CD4-positive, CD25-positive, alpha-beta regulatory T cell (primary cell): ENCODE results near the gene LRRC8B. TPM values are rescaled to one million over a fixed set of nuclear protein-coding genes. Genes with fewer than 3 reads are reported as not detected.

Source experiments
- ATAC-seq, 2 donors: fragments of 150-1000 bp; cut with Tn5 transposase; one replicate each; pipeline ENCODE4 v1.10.0; 2021; ENCODE audit warnings: low read depth in 2 of 2, moderate number of reproducible peaks in 2 of 2, moderate library complexity in 1 of 2
- DNase-seq, 3 donors: peaks; one replicate each; pipeline versions ENCODE4 v3.0.0 to v3.0.0-alpha.2; 2012 to 2022; ENCODE audit warnings: mixed read lengths in 1 of 3
- H3K27ac ChIP-seq: one replicate; pipeline ENCODE4 v1.7.0; 2013; ENCODE audit warnings: mild to moderate bottlenecking, low read length; ENCODE audit not compliant: insufficient read depth, poor library complexity, severe bottlenecking
- H3K27me3 ChIP-seq: one replicate; pipeline ENCODE4 v1.7.0; 2013; ENCODE audit warnings: low read length; ENCODE audit not compliant: control insufficient read depth, insufficient read depth
- H3K36me3 ChIP-seq: one replicate; pipeline ENCODE4 v1.7.0; 2013; ENCODE audit warnings: mild to moderate bottlenecking, low read length, moderate library complexity; ENCODE audit not compliant: control insufficient read depth, insufficient read depth
- H3K4me1 ChIP-seq: 2 replicates; pipeline ENCODE4 v1.7.0; 2013; ENCODE audit warnings: mild to moderate bottlenecking, low read length; ENCODE audit not compliant: insufficient read depth, control insufficient read depth, poor library complexity, severe bottlenecking
- H3K4me3 ChIP-seq: one replicate; pipeline ENCODE4 v1.7.0; 2013; ENCODE audit warnings: low read depth, mild to moderate bottlenecking, low read length, moderate library complexity
- H3K9me3 ChIP-seq, 2 experiments: 1 replicate in 1 of 2; 2 replicates in 1 of 2; pipeline ENCODE4 v1.7.0; 2013; ENCODE audit warnings: low read length in 2 of 2, mild to moderate bottlenecking in 1 of 2, moderate library complexity in 1 of 2; ENCODE audit not compliant: control insufficient read depth in 2 of 2
- H3K27ac Mint-ChIP-seq, 3 donors: one replicate each; pipeline ENCODE4 v1.8.0; 2020 to 2022; ENCODE audit warnings: mild to moderate bottlenecking in 3 of 3, mixed read lengths in 3 of 3, moderate library complexity in 2 of 3
- H3K27me3 Mint-ChIP-seq: one replicate; pipeline ENCODE4 v1.8.0; 2022; ENCODE audit warnings: mild to moderate bottlenecking, mixed read lengths
- H3K36me3 Mint-ChIP-seq: one replicate; pipeline ENCODE4 v1.8.0; 2020; ENCODE audit warnings: mixed read lengths
- H3K4me1 Mint-ChIP-seq, 4 donors: one replicate each; pipeline ENCODE4 v1.8.0; 2020 to 2022; ENCODE audit warnings: mixed read lengths in 4 of 4, mild to moderate bottlenecking in 1 of 4
- H3K4me3 Mint-ChIP-seq, 4 donors: one replicate each; pipeline ENCODE4 v1.8.0; 2020 to 2022; ENCODE audit warnings: mild to moderate bottlenecking in 4 of 4, mixed read lengths in 4 of 4, moderate library complexity in 3 of 4
- H3K9me3 Mint-ChIP-seq, 7 donors: one replicate each; pipeline ENCODE4 v1.8.0; 2020 to 2022; ENCODE audit warnings: mixed read lengths in 7 of 7, mild to moderate bottlenecking in 3 of 7, moderate library complexity in 2 of 7
- polyA plus RNA-seq, 4 donors: library from polyadenylated mRNA; unstranded; fragments of 300-500 nt; fragmentation: Illumina TruSeq; gene quantifications; one replicate each; pipeline ENCODE4 v1.2.3, GENCODE V29; 2021
- total RNA-seq: library from RNA; stranded (reverse); gene quantifications from one replicate; pipeline ENCODE4 v1.2.3, GENCODE V29; 2022

The LRRC8B gene
- total RNA-seq (20.4 TPM), polyA plus RNA-seq (10 to 100 TPM in 3 of 4 donors, 1 to 10 TPM in 1; 8.9 to 19.6 (median 17.7) TPM)

GRCh38 chr1:89524369-89525168 lies at the start of gene LRRC8B:
Gene LRRC8B (plus strand): TSS chr1:89524829. CDS start chr1:89582651, 57,822 bp downstream.
- H3K4me3 Mint-ChIP-seq: peak within 1 kb of the TSS in 1 of 4 donors; percentile 95
- H3K27me3 Mint-ChIP-seq: peaks cover 5% of the 10 kb centered on the region

GRCh38 chr1:89475269-89475668 lies 49.4 kb upstream of the LRRC8B start:
- H3K36me3 Mint-ChIP-seq: no peaks in the 10 kb centered on the region
- H3K27ac Mint-ChIP-seq: no peak overlapping the region
- H3K4me3 Mint-ChIP-seq: no peak overlapping the region

More at GRCh38 chr1:89524369-89525168, at the start of gene LRRC8B:
- Histone ChIP-seq H3K36me3 (no peaks in the 10 kb centered on the region), H3K4me3 (peak within 1 kb of the TSS; percentile 93), H3K27ac (peak within 1 kb of the TSS; percentile 91), H3K27me3 (no peaks in the 10 kb centered on the region), H3K9me3 (no peaks in the 10 kb centered on the region), H3K4me1 (peaks cover 47% of the 10 kb centered on the region)
- Mint-ChIP-seq H3K9me3 (no peaks in the 10 kb centered on the region), H3K27ac (peak within 1 kb of the TSS in 2 of 3 donors; percentile 97 to 99), H3K4me1 (peaks cover 7 to 14% (median 14%) of the 10 kb centered on the region in 4 donors), H3K36me3 (peaks cover 4% of the 10 kb centered on the region)
- DNase-seq: peak; percentile 86 to 92 (median 87)
- ATAC-seq: peak; percentile 87 to 88

GRCh38 chr1:89476072-89476471 lies 48.6 kb upstream of the LRRC8B start:
- Histone ChIP-seq H3K36me3 (no peaks in the 10 kb centered on the region), H3K27me3 (no peaks in the 10 kb centered on the region), H3K27ac (no peak overlapping the region), H3K4me3 (no peak overlapping the region), H3K4me1 (no peaks in the 10 kb centered on the region), H3K9me3 (peaks cover 3 to 13% of the 10 kb centered on the region in 2 experiments)
- ATAC-seq: no peak
- no peaks in the 10 kb centered on the region for H3K36me3 Mint-ChIP-seq
- H3K9me3 Mint-ChIP-seq: peaks cover 0 to 24% (median 10%) of the 10 kb centered on the region in 7 donors
- no peak overlapping the region for H3K27ac Mint-ChIP-seq
- no peak for DNase-seq
- H3K27me3 Mint-ChIP-seq: peaks cover 37% of the 10 kb centered on the region
- H3K4me3 Mint-ChIP-seq: no peak overlapping the region
- no peaks in the 10 kb centered on the region for H3K4me1 Mint-ChIP-seq

More at GRCh38 chr1:89475269-89475668, 49.4 kb upstream of the LRRC8B start:
- Histone ChIP-seq H3K9me3 (peaks cover 3 to 8% of the 10 kb centered on the region in 2 experiments), H3K4me3 (no peak overlapping the region), H3K27ac (no peak overlapping the region), H3K4me1 (no peaks in the 10 kb centered on the region), H3K27me3 (no peaks in the 10 kb centered on the region), H3K36me3 (no peaks in the 10 kb centered on the region)
- Mint-ChIP-seq H3K27me3 (peaks cover 41% of the 10 kb centered on the region), H3K9me3 (peaks cover 0 to 24% (median 10%) of the 10 kb centered on the region in 7 donors), H3K4me1 (no peaks in the 10 kb centered on the region)
- DNase-seq: no peak
- no peak for ATAC-seq

GRCh38 chr1:89483010-89483756 lies 41.4 kb upstream of the LRRC8B start:
- no peak overlapping the region for H3K4me3 ChIP-seq
- H3K36me3 ChIP-seq: no peaks in the 10 kb centered on the region
- DNase-seq (peak; percentile 52 to 89 (median 71)), ATAC-seq (peak; percentile 81 to 85)
- Mint-ChIP-seq H3K4me3 (no peak overlapping the region), H3K4me1 (peaks cover 0 to 7% (median 5%) of the 10 kb centered on the region in 4 donors), H3K27me3 (peaks cover 5% of the 10 kb centered on the region), H3K27ac (no peak overlapping the region), H3K36me3 (peaks cover 5% of the 10 kb centered on the region), H3K9me3 (peaks cover 0 to 11% (median 3%) of the 10 kb centered on the region in 7 donors)
- no peak overlapping the region for H3K27ac ChIP-seq
- H3K27me3 ChIP-seq: no peaks in the 10 kb centered on the region
- H3K4me1 ChIP-seq: no peaks in the 10 kb centered on the region
- peaks cover 0 to 6% of the 10 kb centered on the region in 2 experiments for H3K9me3 ChIP-seq

- ATAC-seq (no peak), DNase-seq (no peak)
- Mint-ChIP-seq H3K9me3 (peaks cover 0 to 11% (median 3%) of the 10 kb centered on the region in 7 donors), H3K27ac (no peak overlapping the region), H3K27me3 (peaks cover 5% of the 10 kb centered on the region), H3K4me3 (no peak overlapping the region), H3K36me3 (peaks cover 5% of the 10 kb centered on the region), H3K4me1 (peaks cover 0 to 12% (median 6%) of the 10 kb centered on the region in 4 donors)
- Histone ChIP-seq H3K36me3 (no peaks in the 10 kb centered on the region), H3K4me3 (no peak overlapping the region), H3K9me3 (peaks cover 0 to 6% of the 10 kb centered on the region in 2 experiments), H3K27me3 (no peaks in the 10 kb centered on the region), H3K27ac (no peak overlapping the region), H3K4me1 (no peaks in the 10 kb centered on the region)
Measured at GRCh38 chr1:89483757-89484077, 40.9 kb upstream of the LRRC8B start.

- Mint-ChIP-seq H3K4me1 (peaks cover 0 to 12% (median 6%) of the 10 kb centered on the region in 4 donors), H3K27me3 (peaks cover 5% of the 10 kb centered on the region), H3K36me3 (peaks cover 5% of the 10 kb centered on the region), H3K27ac (no peak overlapping the region), H3K4me3 (no peak overlapping the region), H3K9me3 (peaks cover 0 to 11% (median 4%) of the 10 kb centered on the region in 7 donors)
- no peak overlapping the region for H3K27ac ChIP-seq
- DNase-seq (no peak), ATAC-seq (no peak)
- no peaks in the 10 kb centered on the region for H3K27me3 ChIP-seq
- peaks cover 0 to 6% of the 10 kb centered on the region in 2 experiments for H3K9me3 ChIP-seq
- no peaks in the 10 kb centered on the region for H3K4me1 ChIP-seq
- H3K4me3 ChIP-seq: no peak overlapping the region
- no peaks in the 10 kb centered on the region for H3K36me3 ChIP-seq
Measured at GRCh38 chr1:89484092-89485038, 40.3 kb upstream of the LRRC8B start.

GRCh38 chr1:89487972-89488371 lies 36.7 kb upstream of the LRRC8B start:
- H3K9me3 ChIP-seq: no peaks in the 10 kb centered on the region
- no peak overlapping the region for H3K27ac Mint-ChIP-seq
- H3K36me3 Mint-ChIP-seq: no peaks in the 10 kb centered on the region
- H3K9me3 Mint-ChIP-seq: peaks cover 0 to 4% (median 2%) of the 10 kb centered on the region in 7 donors
- H3K4me3 ChIP-seq: no peak overlapping the region
- peaks cover 8% of the 10 kb centered on the region for H3K27me3 Mint-ChIP-seq
- DNase-seq: no peak
- no peaks in the 10 kb centered on the region for H3K36me3 ChIP-seq
- H3K4me1 ChIP-seq: no peaks in the 10 kb centered on the region
- no peak for ATAC-seq
- H3K27ac ChIP-seq: no peak overlapping the region
- H3K4me1 Mint-ChIP-seq: peaks cover 0 to 16% (median 6%) of the 10 kb centered on the region in 4 donors
- H3K4me3 Mint-ChIP-seq: no peak overlapping the region
- H3K27me3 ChIP-seq: no peaks in the 10 kb centered on the region
